ENCODE results near the gene SNCA.

The SNCA gene

GRCh38 chr4:89700766-89701423 lies 136.1 kb downstream of the SNCA start:
- Histone ChIP-seq H3K9me3 (ENCODE audit: control insufficient read depth, low read length) (no peaks in the 10 kb centered on the region), H3K36me3 (ENCODE audit: control insufficient read depth, insufficient read depth, low read length) (no peaks in the 10 kb centered on the region), H3K4me1 (ENCODE audit: control insufficient read depth, insufficient read depth, low read length, poor library complexity, severe bottlenecking) (no peaks in the 10 kb centered on the region), H3K4me3 (ENCODE audit: insufficient read depth, low read depth, low read length, poor library complexity, severe bottlenecking) (no peak overlapping the region), H3K27ac (ENCODE audit: insufficient read depth, low read length, poor library complexity, severe bottlenecking) (no peak overlapping the region), H3K27me3 (replicated peaks; ENCODE audit: control insufficient read depth, insufficient read depth, low read length, poor library complexity, severe bottlenecking) (no peaks in the 10 kb centered on the region)
- no peak for DNase-seq

GRCh38 chr4:89685690-89686089 lies 151.3 kb downstream of the SNCA start:
- Histone ChIP-seq H3K4me1 (ENCODE audit: control insufficient read depth, insufficient read depth, low read length, poor library complexity, severe bottlenecking) (no peaks in the 10 kb centered on the region), H3K27me3 (replicated peaks; ENCODE audit: control insufficient read depth, insufficient read depth, low read length, poor library complexity, severe bottlenecking) (no peaks in the 10 kb centered on the region), H3K36me3 (ENCODE audit: control insufficient read depth, insufficient read depth, low read length) (no peaks in the 10 kb centered on the region), H3K27ac (ENCODE audit: insufficient read depth, low read length, poor library complexity, severe bottlenecking) (no peak overlapping the region), H3K9me3 (ENCODE audit: control insufficient read depth, low read length) (no peaks in the 10 kb centered on the region), H3K4me3 (ENCODE audit: insufficient read depth, low read depth, low read length, poor library complexity, severe bottlenecking) (no peak overlapping the region)
- no peak for DNase-seq

GRCh38 chr4:89685277-89685676 lies 151.7 kb downstream of the SNCA start:
- no peaks in the 10 kb centered on the region for H3K27me3 ChIP-seq (replicated peaks; ENCODE audit: control insufficient read depth, insufficient read depth, low read length, poor library complexity, severe bottlenecking)
- H3K4me3 ChIP-seq (ENCODE audit: insufficient read depth, low read depth, low read length, poor library complexity, severe bottlenecking) = no peak overlapping the region
- no peaks in the 10 kb centered on the region for H3K4me1 ChIP-seq (ENCODE audit: control insufficient read depth, insufficient read depth, low read length, poor library complexity, severe bottlenecking)
- no peaks in the 10 kb centered on the region for H3K36me3 ChIP-seq (ENCODE audit: control insufficient read depth, insufficient read depth, low read length)
- no peak overlapping the region for H3K27ac ChIP-seq (ENCODE audit: insufficient read depth, low read length, poor library complexity, severe bottlenecking)
- H3K9me3 ChIP-seq (ENCODE audit: control insufficient read depth, low read length) = no peaks in the 10 kb centered on the region
- no peak for DNase-seq

GRCh38 chr4:89684536-89684935 lies 152.4 kb downstream of the SNCA start:
- no peak overlapping the region for H3K27ac ChIP-seq (ENCODE audit: insufficient read depth, low read length, poor library complexity, severe bottlenecking)
- no peaks in the 10 kb centered on the region for H3K9me3 ChIP-seq (ENCODE audit: control insufficient read depth, low read length)
- no peak for DNase-seq
- H3K36me3 ChIP-seq (ENCODE audit: control insufficient read depth, insufficient read depth, low read length) = no peaks in the 10 kb centered on the region
- no peaks in the 10 kb centered on the region for H3K4me1 ChIP-seq (ENCODE audit: control insufficient read depth, insufficient read depth, low read length, poor library complexity, severe bottlenecking)
- no peak overlapping the region for H3K4me3 ChIP-seq (ENCODE audit: insufficient read depth, low read depth, low read length, poor library complexity, severe bottlenecking)
- no peaks in the 10 kb centered on the region for H3K27me3 ChIP-seq (replicated peaks; ENCODE audit: control insufficient read depth, insufficient read depth, low read length, poor library complexity, severe bottlenecking)

GRCh38 chr4:89682808-89683207 lies 154.2 kb downstream of the SNCA start:
- no peaks in the 10 kb centered on the region for H3K27me3 ChIP-seq (replicated peaks; ENCODE audit: control insufficient read depth, insufficient read depth, low read length, poor library complexity, severe bottlenecking)
- H3K36me3 ChIP-seq (ENCODE audit: control insufficient read depth, insufficient read depth, low read length) = no peaks in the 10 kb centered on the region
- H3K4me3 ChIP-seq (ENCODE audit: insufficient read depth, low read depth, low read length, poor library complexity, severe bottlenecking) = no peak overlapping the region
- no peaks in the 10 kb centered on the region for H3K4me1 ChIP-seq (ENCODE audit: control insufficient read depth, insufficient read depth, low read length, poor library complexity, severe bottlenecking)
- DNase-seq = no peak
- no peak overlapping the region for H3K27ac ChIP-seq (ENCODE audit: insufficient read depth, low read length, poor library complexity, severe bottlenecking)
- H3K9me3 ChIP-seq (ENCODE audit: control insufficient read depth, low read length) = no peaks in the 10 kb centered on the region

- Histone ChIP-seq H3K36me3 (ENCODE audit: control insufficient read depth, insufficient read depth, low read length) (no peaks in the 10 kb centered on the region), H3K9me3 (ENCODE audit: control insufficient read depth, low read length) (no peaks in the 10 kb centered on the region), H3K4me1 (ENCODE audit: control insufficient read depth, insufficient read depth, low read length, poor library complexity, severe bottlenecking) (no peaks in the 10 kb centered on the region), H3K4me3 (ENCODE audit: insufficient read depth, low read depth, low read length, poor library complexity, severe bottlenecking) (no peak overlapping the region), H3K27me3 (replicated peaks; ENCODE audit: control insufficient read depth, insufficient read depth, low read length, poor library complexity, severe bottlenecking) (no peaks in the 10 kb centered on the region), H3K27ac (ENCODE audit: insufficient read depth, low read length, poor library complexity, severe bottlenecking) (no peak overlapping the region)
- DNase-seq = no peak
These were observed 155.3 kb downstream of the SNCA start for GRCh38 chr4:89681671-89682070.

- no peaks in the 10 kb centered on the region for H3K9me3 ChIP-seq (ENCODE audit: control insufficient read depth, low read length)
- DNase-seq = no peak
- H3K36me3 ChIP-seq (ENCODE audit: control insufficient read depth, insufficient read depth, low read length) = no peaks in the 10 kb centered on the region
- H3K4me3 ChIP-seq (ENCODE audit: insufficient read depth, low read depth, low read length, poor library complexity, severe bottlenecking) = no peak overlapping the region
- no peaks in the 10 kb centered on the region for H3K27me3 ChIP-seq (replicated peaks; ENCODE audit: control insufficient read depth, insufficient read depth, low read length, poor library complexity, severe bottlenecking)
- H3K27ac ChIP-seq (ENCODE audit: insufficient read depth, low read length, poor library complexity, severe bottlenecking) = no peak overlapping the region
- H3K4me1 ChIP-seq (ENCODE audit: control insufficient read depth, insufficient read depth, low read length, poor library complexity, severe bottlenecking) = no peaks in the 10 kb centered on the region
These were observed 155.7 kb downstream of the SNCA start for GRCh38 chr4:89681219-89681618.

GRCh38 chr4:89674876-89675459 lies 162.0 kb downstream of the SNCA start:
- no peaks in the 10 kb centered on the region for H3K4me1 ChIP-seq (ENCODE audit: control insufficient read depth, insufficient read depth, low read length, poor library complexity, severe bottlenecking)
- no peak for DNase-seq
- H3K9me3 ChIP-seq (ENCODE audit: control insufficient read depth, low read length) = no peaks in the 10 kb centered on the region
- no peaks in the 10 kb centered on the region for H3K27me3 ChIP-seq (replicated peaks; ENCODE audit: control insufficient read depth, insufficient read depth, low read length, poor library complexity, severe bottlenecking)
- H3K4me3 ChIP-seq (ENCODE audit: insufficient read depth, low read depth, low read length, poor library complexity, severe bottlenecking) = no peak overlapping the region
- H3K36me3 ChIP-seq (ENCODE audit: control insufficient read depth, insufficient read depth, low read length) = no peaks in the 10 kb centered on the region
- no peak overlapping the region for H3K27ac ChIP-seq (ENCODE audit: insufficient read depth, low read length, poor library complexity, severe bottlenecking)

Measured in effector memory CD4-positive, alpha-beta T cell (primary cell).